Chondrocyte (in vitro differentiated cells): ENCODE results near the gene TLE1. TPM values are rescaled to one million over a fixed set of nuclear protein-coding genes. Genes with fewer than 3 reads are reported as not detected.

ENCODE experiments used
- DNase-seq: peaks from one replicate; pipeline ENCODE4 v3.0.0; 2021; ENCODE audit warnings: mixed read lengths, low spot score
- H3K27ac Mint-ChIP-seq: one replicate; pipeline ENCODE4 v1.8.0; 2021; ENCODE audit warnings: mild to moderate bottlenecking, moderate library complexity, mixed read lengths; ENCODE audit not compliant: unreplicated experiment
- H3K27me3 Mint-ChIP-seq: 2 replicates; pipeline ENCODE4 v1.8.0; 2021; ENCODE audit warnings: low read depth, mixed read lengths
- H3K36me3 Mint-ChIP-seq: 2 replicates; pipeline ENCODE4 v1.8.0; 2021; ENCODE audit warnings: low read depth, mixed read lengths
- H3K4me1 Mint-ChIP-seq: 2 replicates; pipeline ENCODE4 v1.8.0; 2021; ENCODE audit warnings: low read depth, mild to moderate bottlenecking, mixed read lengths
- H3K4me3 Mint-ChIP-seq: one replicate; pipeline ENCODE4 v1.8.0; 2021; ENCODE audit warnings: mild to moderate bottlenecking, moderate library complexity, mixed read lengths; ENCODE audit not compliant: unreplicated experiment
- H3K9me3 Mint-ChIP-seq: 2 replicates; pipeline ENCODE4 v1.8.0; 2021; ENCODE audit warnings: low read depth, mixed read lengths
- total RNA-seq: library from RNA; stranded (reverse); gene quantifications from 3 replicates; pipeline ENCODE4 v1.2.1, GENCODE V29; 2021
- TF ChIP-seq, protein P1 (sequence below): fragments of 200-600 bp; sonication (generic); IDR thresholded peaks from 2 replicates; pipeline ENCODE4 v1.5.0; 2021; ENCODE audit warnings: antibody characterized with exemption, mild to moderate bottlenecking, moderate library complexity

Gene TLE1
- total RNA-seq, 1 donor from 2014 or later = 12.6 TPM

DNA sequence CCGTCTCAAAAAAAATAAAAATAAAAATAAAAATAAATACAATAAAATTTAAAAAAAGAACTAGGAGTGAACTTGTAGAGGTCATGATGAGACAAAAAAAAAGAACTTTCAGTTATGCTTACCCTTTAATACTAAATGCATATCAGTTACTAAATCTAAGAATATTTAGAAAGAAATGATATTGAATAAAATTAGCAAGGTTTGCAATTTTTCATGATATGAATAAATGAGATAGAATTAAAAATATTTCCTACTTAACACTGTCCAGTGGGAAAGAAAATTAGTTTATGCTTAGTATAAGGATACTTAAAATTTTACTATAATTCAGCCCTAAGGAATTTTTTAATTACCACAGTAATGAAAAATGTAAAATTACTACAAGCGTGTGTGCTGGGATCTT lies 132.4 kb downstream of the TLE1 start:
- H3K4me1 Mint-ChIP-seq = peaks cover 38% of the 10 kb centered on the region
- no peaks in the 10 kb centered on the region for H3K27me3 Mint-ChIP-seq
- DNase-seq = no peak
- TF ChIP-seq, protein P1, sequence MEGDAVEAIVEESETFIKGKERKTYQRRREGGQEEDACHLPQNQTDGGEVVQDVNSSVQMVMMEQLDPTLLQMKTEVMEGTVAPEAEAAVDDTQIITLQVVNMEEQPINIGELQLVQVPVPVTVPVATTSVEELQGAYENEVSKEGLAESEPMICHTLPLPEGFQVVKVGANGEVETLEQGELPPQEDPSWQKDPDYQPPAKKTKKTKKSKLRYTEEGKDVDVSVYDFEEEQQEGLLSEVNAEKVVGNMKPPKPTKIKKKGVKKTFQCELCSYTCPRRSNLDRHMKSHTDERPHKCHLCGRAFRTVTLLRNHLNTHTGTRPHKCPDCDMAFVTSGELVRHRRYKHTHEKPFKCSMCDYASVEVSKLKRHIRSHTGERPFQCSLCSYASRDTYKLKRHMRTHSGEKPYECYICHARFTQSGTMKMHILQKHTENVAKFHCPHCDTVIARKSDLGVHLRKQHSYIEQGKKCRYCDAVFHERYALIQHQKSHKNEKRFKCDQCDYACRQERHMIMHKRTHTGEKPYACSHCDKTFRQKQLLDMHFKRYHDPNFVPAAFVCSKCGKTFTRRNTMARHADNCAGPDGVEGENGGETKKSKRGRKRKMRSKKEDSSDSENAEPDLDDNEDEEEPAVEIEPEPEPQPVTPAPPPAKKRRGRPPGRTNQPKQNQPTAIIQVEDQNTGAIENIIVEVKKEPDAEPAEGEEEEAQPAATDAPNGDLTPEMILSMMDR = no peak
- no peaks in the 10 kb centered on the region for H3K36me3 Mint-ChIP-seq
- no peaks in the 10 kb centered on the region for H3K9me3 Mint-ChIP-seq
- no peak overlapping the region for H3K4me3 Mint-ChIP-seq
- H3K27ac Mint-ChIP-seq = no peak overlapping the region

DNA sequence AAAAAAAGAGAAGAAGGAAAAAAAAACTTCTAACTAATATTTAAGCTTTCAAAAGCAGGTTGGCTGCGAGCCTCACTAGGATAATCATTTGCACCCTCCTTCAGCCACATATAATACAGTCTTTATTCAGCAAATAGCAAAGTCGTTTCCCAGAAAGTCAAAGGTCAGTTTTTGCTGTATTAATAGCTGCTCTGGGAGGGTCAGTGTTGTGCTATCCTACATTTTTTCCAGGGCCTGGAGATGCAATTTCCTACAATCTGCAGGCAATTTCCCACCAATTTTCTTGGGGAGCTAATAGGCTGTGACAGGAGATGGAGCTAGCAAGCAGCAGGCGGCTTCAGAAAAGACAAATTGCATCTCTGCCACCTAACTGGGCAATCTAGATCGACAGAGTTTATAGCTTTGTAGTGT lies 136.8 kb downstream of the TLE1 start:
- no peak overlapping the region for H3K4me3 Mint-ChIP-seq
- TF ChIP-seq, protein P1 = peak; percentile 35
- no peak overlapping the region for H3K27ac Mint-ChIP-seq
- peaks cover 4% of the 10 kb centered on the region for H3K27me3 Mint-ChIP-seq
- H3K9me3 Mint-ChIP-seq = no peaks in the 10 kb centered on the region
- no peaks in the 10 kb centered on the region for H3K36me3 Mint-ChIP-seq
- peaks cover 5% of the 10 kb centered on the region for H3K4me1 Mint-ChIP-seq
- DNase-seq = no peak

DNA sequence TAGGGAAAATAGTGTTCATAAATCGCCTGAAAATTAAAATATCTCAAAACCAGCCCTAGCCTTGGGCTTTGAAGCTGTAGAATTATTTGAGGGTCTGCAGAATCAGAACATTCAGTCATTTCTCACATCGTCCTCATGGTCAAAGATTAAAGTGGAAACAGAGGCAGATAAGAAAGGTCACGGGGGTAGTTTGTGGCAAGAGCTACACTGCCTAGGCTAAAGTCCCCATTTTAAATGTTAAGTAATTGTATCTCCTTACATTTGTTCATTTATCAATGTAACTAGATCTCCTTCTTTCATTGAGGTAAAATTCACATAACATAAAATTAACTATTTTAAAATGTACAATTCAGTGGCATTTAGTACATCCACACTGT lies 139.2 kb downstream of the TLE1 start:
- Mint-ChIP-seq H3K4me1 (peaks cover 16% of the 10 kb centered on the region), H3K36me3 (no peaks in the 10 kb centered on the region), H3K9me3 (no peaks in the 10 kb centered on the region), H3K4me3 (no peak overlapping the region), H3K27ac (no peak overlapping the region), H3K27me3 (peaks cover 4% of the 10 kb centered on the region)
- DNase-seq = no peak
- TF ChIP-seq, protein P1 = no peak

DNA sequence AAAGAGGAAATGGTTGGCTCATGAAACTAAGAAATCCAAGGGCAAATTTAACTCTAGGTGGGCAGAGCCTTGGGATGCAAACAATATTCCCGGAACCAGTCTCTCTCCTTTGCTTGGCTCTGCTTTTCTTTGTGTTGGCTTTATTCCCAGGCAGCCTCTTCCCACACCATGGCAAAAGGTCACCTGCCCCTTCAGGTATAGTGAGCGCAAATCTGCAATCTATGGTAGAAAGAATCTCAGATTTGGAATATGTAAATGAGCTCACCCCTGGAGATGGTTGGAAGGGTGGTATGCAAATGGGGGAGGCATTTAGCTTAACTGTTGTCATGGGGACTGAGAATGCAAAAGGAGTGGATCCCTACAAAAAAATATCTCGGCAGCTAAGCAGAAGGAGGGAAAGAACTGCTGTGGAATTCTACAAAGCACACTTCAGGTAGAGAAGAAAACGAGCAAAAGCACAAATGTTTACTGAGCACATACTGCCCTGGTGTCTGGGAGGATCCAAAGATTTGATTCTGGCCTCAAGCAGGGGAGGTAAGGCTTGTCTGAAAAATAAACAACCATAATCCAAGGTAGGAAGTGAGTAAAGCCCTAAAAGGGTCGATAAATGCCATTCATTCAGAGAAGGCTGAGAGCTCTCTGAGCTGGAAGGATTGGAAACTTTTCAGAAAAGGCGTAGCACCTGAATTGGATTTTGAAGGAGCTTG lies 139.7 kb downstream of the TLE1 start:
- no peaks in the 10 kb centered on the region for H3K36me3 Mint-ChIP-seq
- TF ChIP-seq, protein P1 = no peak
- H3K9me3 Mint-ChIP-seq = no peaks in the 10 kb centered on the region
- H3K4me1 Mint-ChIP-seq = peaks cover 16% of the 10 kb centered on the region
- H3K27ac Mint-ChIP-seq = no peak overlapping the region
- peaks cover 4% of the 10 kb centered on the region for H3K27me3 Mint-ChIP-seq
- H3K4me3 Mint-ChIP-seq = no peak overlapping the region
- DNase-seq = no peak

DNA sequence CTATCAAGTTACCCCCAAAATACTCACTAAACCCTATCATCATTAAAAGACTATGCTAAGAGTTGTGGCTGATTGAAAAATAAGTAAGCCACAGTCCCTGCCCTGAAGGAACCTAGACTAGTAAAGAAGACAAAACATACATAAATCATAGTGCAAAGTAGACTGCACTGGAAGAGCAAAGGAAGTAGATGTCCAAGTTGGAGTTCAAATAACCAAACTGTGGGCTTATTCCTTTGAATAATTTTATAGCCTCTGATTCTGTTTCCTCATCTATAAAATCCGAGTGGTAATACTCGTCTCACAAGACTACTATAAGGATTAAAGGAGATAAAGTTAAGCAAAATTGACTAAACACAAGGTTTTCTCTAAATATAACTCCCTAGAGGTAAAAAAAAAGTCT lies 140.4 kb downstream of the TLE1 start:
- Mint-ChIP-seq H3K27ac (no peak overlapping the region), H3K4me1 (peaks cover 20% of the 10 kb centered on the region), H3K9me3 (no peaks in the 10 kb centered on the region), H3K36me3 (no peaks in the 10 kb centered on the region), H3K4me3 (no peak overlapping the region), H3K27me3 (peaks cover 4% of the 10 kb centered on the region)
- DNase-seq = no peak
- TF ChIP-seq, protein P1 = no peak
